ENCODE measurements around the gene RETREG3. TPM values are rescaled to one million over a fixed set of nuclear protein-coding genes. Genes with fewer than 3 reads are reported as not detected.
"Not testable (repeated sequence)": the region's sequence is repeated elsewhere in the genome, so short reads cannot be mapped to it uniquely, and the experiment has no call there.

Gene RETREG3
- total RNA-seq, 6 experiments from 2014 or later, result 31.0 to 49.4 (median 43.2) TPM

DNA sequence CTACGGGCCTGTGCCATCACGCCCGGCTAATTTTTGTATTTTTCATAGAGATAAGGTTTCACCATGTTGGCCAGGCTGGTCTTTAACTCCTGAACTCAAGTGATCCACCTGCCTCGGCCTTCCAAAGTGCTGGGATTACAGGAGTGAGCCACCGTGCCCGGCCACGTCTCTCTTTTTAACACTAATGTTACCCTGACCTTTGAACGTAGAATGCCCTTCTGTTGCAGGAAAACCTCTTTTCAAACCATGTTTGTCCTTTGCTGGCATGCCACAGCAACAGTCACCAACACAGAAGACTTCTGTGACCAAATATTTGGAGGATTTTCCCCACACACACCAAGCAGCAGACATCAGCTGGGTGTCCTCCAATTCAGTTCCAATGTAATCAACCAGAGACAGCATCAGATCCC, 64.3 kb downstream of the RETREG3 start:
- H3K27ac ChIP-seq, result peak overlapping the region; percentile 43 to 69 (median 53)
- no peaks in the 10 kb centered on the region for H3K27me3 ChIP-seq
- DNase-seq (peak; percentile 35 to 65 (median 50)), ATAC-seq (peak; percentile 27 to 56 (median 39))
- 22% methylated on average over 8 of the region's 8 CpGs for WGBS (ENCODE audit: insufficient coverage, low coverage, low lambda C conversion rate, missing lambda C conversion rate)
- H3K36me3 ChIP-seq, result peaks cover 0 to 11% (median 4%) of the 10 kb centered on the region in 4 donors
- TF ChIP-seq, protein P1, sequence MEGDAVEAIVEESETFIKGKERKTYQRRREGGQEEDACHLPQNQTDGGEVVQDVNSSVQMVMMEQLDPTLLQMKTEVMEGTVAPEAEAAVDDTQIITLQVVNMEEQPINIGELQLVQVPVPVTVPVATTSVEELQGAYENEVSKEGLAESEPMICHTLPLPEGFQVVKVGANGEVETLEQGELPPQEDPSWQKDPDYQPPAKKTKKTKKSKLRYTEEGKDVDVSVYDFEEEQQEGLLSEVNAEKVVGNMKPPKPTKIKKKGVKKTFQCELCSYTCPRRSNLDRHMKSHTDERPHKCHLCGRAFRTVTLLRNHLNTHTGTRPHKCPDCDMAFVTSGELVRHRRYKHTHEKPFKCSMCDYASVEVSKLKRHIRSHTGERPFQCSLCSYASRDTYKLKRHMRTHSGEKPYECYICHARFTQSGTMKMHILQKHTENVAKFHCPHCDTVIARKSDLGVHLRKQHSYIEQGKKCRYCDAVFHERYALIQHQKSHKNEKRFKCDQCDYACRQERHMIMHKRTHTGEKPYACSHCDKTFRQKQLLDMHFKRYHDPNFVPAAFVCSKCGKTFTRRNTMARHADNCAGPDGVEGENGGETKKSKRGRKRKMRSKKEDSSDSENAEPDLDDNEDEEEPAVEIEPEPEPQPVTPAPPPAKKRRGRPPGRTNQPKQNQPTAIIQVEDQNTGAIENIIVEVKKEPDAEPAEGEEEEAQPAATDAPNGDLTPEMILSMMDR (IDR thresholded peaks at IDR 0.05), result no peak
- TF ChIP-seq POLR2A (IDR thresholded peaks at IDR 0.05), result no peak
- intact Hi-C loops (cut with DNase I), result no loop called here
- H3K4me1 ChIP-seq, result peaks cover 0 to 40% (median 13%) of the 10 kb centered on the region in 4 donors
- H3K4me3 ChIP-seq, result no peak overlapping the region
- H3K9me3 ChIP-seq, result no peaks in the 10 kb centered on the region

DNA sequence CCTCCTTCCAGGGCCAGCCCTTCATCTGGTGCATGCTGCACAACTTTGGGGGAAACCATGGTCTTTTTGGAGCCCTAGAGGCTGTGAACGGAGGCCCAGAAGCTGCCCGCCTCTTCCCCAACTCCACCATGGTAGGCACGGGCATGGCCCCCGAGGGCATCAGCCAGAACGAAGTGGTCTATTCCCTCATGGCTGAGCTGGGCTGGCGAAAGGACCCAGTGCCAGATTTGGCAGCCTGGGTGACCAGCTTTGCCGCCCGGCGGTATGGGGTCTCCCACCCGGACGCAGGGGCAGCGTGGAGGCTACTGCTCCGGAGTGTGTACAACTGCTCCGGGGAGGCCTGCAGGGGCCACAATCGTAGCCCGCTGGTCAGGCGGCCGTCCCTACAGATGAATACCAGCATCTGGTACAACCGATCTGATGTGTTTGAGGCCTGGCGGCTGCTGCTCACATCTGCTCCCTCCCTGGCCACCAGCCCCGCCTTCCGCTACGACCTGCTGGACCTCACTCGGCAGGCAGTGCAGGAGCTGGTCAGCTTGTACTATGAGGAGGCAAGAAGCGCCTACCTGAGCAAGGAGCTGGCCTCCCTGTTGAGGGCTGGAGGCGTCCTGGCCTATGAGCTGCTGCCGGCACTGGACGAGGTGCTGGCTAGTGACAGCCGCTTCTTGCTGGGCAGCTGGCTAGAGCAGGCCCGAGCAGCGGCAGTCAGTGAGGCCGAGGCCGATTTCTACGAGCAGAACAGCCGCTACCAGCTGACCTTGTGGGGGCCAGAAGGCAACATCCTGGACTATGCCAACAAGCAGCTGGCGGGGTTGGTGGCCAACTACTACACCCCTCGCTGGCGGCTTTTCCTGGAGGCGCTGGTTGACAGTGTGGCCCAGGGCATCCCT, 65.7 kb downstream of the RETREG3 start:
- WGBS (ENCODE audit: insufficient coverage, low coverage, low lambda C conversion rate, missing lambda C conversion rate), result 87% methylated on average over 6 of the region's 39 CpGs
- Histone ChIP-seq H3K36me3 (peaks cover 0 to 20% (median 8%) of the 10 kb centered on the region in 4 donors), H3K27ac (peak overlapping the region in 1 of 3 donors; percentile 69), H3K27me3 (no peaks in the 10 kb centered on the region), H3K9me3 (no peaks in the 10 kb centered on the region), H3K4me3 (no peak overlapping the region), H3K4me1 (peaks cover 0 to 36% (median 12%) of the 10 kb centered on the region in 4 donors)
- no peak for ATAC-seq
- TF ChIP-seq, protein P1 (IDR thresholded peaks at IDR 0.05), result no peak
- no peak for TF ChIP-seq POLR2A (IDR thresholded peaks at IDR 0.05)
- intact Hi-C loops (cut with DNase I), result no loop called here
- DNase-seq, result peak in 1 of 3 donors; percentile 30

DNA sequence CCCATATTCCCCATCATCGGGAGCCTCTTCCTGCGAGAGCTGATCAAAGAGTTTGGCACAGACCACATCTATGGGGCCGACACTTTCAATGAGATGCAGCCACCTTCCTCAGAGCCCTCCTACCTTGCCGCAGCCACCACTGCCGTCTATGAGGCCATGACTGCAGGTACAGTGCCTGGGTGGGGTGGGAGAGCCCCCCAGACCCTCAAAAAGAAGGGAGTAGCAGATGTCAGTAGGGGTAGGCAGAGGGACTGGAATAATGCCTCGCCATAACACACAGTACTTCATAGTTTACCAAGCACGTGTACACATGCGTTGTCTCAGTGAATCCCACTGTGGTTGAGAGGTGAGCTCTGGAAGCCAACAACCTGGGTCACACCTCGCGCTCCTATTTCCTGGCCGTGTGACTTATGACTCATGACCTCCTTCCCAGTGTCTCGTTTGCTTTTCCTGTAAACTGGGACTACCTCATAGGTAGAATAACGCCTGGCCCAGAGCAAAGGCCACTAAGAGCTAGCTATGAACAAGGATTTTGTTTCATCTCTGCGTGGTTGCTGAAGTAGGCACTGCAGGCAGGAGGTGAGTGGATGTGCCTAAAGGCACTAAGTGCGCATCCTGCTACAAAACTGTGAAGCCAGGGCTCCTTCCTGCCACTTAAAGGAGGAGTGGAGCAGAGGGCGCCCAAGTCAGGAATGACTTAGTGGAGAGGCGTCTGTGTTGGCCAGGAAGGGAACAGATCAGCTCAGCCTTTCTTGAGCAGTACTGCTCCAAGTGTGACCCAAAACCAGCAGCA, 67.9 kb downstream of the RETREG3 start:
- peak; percentile 60 for TF ChIP-seq POLR2A (IDR thresholded peaks at IDR 0.05)
- TF ChIP-seq, protein P1 (IDR thresholded peaks at IDR 0.05), result no peak
- WGBS (ENCODE audit: insufficient coverage, low coverage, low lambda C conversion rate, missing lambda C conversion rate), result 46% methylated on average over 12 of the region's 17 CpGs
- no peak overlapping the region for H3K4me3 ChIP-seq
- H3K36me3 ChIP-seq, result peaks cover 0 to 20% (median 8%) of the 10 kb centered on the region in 4 donors
- H3K4me1 ChIP-seq, result peaks cover 0 to 35% (median 14%) of the 10 kb centered on the region in 4 donors
- ATAC-seq, result peak; percentile 6 to 62 (median 48)
- no peaks in the 10 kb centered on the region for H3K27me3 ChIP-seq
- intact Hi-C loops (cut with DNase I), result no loop called here
- peak overlapping the region in 2 of 3 donors; percentile 67 for H3K27ac ChIP-seq
- peak in 2 of 3 donors; percentile 31 to 65 for DNase-seq
- H3K9me3 ChIP-seq, result no peaks in the 10 kb centered on the region

DNA sequence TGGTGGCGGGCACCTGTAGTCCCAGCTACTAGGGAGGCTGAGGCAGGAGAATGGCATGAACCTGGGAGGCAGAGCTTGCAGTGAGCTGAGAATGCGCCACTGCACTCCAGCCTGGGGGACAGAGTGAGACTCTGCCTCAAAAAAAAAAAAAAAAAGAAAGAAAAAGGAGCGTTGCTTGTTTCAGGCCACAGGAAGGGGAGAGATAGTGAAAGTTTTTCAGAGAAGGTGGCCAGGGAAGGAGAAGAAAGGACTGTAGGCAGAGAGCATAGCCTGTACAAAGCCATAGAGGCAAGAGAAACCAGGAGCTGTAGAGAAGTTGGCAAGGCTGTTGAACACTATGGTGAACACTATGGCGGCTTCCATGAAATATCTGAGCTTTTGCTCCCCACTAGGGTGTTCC, 68.6 kb downstream of the RETREG3 start:
- intact Hi-C loops (cut with DNase I); H3K4me3 ChIP-seq; H3K9me3 ChIP-seq; H3K27me3 ChIP-seq; DNase-seq; ATAC-seq: not testable (repeated sequence)
- peak overlapping the region in 1 of 3 donors; percentile 67 for H3K27ac ChIP-seq
- 87% methylated on average over 3 of the region's 4 CpGs for WGBS (ENCODE audit: insufficient coverage, low coverage, low lambda C conversion rate, missing lambda C conversion rate)
- peaks cover 0 to 20% (median 8%) of the 10 kb centered on the region in 4 donors for H3K36me3 ChIP-seq
- H3K4me1 ChIP-seq, result peaks cover 0 to 35% (median 14%) of the 10 kb centered on the region in 4 donors

Data from right lobe of liver (tissue), 6 donors.